Activated effector memory CD4-positive, alpha-beta T cell treated with Interleukin-2 at 50 U/mL for 16 hours (primary cell): Measurements from ENCODE around the gene EGFR.

Source experiments
- DNase-seq: peaks from one replicate; pipeline ENCODE4 v3.0.0-alpha.2; 2020

EGFR gene

DNA sequence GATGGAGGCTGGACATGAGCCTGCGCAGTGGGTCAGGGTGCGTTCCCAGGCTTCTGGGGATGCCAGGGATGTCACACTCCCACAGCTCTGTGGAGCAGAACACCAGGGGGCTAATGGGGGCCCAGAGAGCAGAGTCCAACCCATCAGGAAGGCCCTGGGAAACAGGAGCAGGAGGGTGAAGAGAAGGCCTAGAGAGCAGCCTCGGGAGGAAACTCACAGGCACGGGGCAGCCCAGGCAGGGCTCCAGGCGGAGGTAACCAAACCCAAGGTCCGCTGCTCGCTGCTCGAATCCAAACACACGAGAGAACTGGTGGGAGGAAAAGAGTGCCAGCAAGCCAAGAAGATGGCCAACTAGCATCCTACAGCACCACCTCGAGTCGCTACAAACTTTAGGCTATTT, 215.6 kb downstream of the EGFR start:
- DNase-seq = no peak

DNA sequence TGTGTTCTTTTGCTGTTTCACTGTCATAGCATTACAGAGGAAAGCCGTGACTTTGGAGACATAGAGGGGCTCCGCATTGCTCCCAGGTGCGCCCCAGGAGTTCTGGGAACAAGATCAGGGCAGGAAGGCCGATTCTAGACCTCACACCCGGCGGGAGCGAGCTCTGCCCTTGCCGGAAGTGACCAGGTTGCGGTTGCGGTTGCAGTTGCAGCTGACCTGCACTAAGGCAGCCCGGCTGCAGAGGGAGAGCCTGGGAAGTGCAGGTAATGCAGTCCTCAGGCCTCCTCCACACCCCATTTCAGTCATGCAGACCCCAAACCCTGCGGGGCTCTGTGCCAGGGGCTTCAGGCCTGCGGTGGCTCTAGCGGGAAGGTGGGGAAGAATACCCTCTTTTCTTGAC, 216.3 kb downstream of the EGFR start:
- DNase-seq = no peak

DNA sequence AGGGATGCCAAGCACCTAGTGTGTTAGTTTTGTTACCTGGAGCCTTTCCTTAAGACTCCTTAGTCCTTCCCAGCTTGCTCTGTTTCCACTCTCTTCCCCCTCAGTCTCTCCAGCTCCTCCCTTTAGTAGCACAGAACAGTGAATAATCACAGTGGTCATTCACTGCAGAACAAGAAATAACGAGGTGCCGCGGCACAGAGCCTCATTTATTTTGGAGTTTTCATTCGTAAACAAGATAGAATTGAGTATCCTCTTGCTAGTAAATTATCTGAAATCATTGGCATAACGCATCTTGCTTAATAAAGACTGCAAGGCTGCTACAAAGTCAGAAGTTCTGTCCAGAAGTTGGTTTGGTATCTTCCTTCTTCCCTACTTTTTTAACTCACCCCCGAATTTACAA, 217.0 kb downstream of the EGFR start:
- no peak for DNase-seq

DNA sequence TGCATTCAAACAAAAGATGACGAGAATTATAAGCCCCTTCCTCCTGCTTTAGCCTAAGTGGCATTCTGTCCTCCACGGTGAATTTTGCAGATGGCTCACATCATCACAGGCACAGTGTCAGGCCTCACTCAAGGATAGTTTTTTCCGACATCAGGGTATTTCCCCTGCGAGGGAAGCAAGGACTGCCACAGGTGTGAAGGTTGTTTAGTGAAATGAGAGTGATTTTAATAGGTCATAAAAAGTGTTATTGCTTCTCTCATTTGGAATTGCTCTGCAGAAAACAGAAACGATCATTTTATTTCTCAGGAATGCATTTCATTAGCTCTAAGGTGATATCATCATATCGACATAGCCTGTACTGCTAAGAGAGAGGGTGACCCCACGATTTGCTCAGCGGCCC, 217.7 kb downstream of the EGFR start:
- DNase-seq = no peak

DNA sequence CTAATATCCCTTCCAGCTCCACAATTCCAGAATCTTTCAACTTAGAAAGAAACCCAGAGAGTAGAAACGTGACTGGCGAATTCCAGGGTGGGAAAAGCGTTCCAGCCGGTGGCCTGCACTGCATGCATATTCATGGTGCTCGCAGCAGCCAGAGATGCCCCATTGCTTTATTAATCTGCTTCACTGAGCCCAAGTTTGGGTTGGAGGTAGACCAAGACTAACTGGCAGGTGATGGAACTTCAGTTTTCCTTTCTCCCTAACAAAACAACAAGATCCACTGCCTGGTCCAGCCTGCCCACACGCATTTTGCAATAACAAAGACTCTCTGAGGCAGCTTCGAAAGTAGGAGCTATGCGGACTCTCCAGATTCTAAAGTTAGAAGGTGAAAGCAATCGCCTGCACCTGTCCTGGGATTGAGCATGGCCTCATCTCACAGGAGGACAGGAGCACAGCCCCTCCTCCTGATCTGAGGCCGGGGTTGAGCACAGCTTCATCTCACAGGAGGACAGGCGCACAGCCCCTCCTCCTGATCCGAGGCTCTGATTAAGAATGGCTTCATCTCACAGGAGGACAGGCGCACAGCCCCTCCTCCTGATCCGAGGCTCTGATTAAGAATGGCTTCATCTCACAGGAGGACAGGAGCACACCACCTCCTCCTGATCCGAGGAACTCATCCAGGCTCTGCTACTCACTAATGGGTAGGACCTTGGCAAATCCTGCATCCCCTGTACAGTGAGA, 218.5 kb downstream of the EGFR start:
- no peak for DNase-seq

DNA sequence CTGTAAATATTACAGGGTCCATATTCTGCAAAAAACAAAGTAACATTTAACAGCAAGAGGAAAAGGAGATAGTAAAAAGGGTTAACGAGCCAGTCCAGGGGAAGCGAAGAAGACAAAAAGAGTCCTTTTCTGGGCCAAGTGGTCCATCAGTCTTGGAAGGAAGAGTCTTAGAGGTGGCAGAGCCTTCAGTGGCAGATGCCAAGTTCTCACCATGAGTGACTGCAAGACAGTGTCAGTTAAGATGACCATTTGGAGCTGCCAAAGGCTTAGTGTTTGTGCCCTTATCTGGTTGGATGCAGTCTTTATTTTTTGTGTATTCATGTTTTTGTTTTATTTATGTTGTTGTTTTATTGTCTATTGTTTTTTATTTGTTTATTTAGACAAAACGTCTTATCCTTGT, 220.6 kb downstream of the EGFR start:
- DNase-seq = no peak

DNA sequence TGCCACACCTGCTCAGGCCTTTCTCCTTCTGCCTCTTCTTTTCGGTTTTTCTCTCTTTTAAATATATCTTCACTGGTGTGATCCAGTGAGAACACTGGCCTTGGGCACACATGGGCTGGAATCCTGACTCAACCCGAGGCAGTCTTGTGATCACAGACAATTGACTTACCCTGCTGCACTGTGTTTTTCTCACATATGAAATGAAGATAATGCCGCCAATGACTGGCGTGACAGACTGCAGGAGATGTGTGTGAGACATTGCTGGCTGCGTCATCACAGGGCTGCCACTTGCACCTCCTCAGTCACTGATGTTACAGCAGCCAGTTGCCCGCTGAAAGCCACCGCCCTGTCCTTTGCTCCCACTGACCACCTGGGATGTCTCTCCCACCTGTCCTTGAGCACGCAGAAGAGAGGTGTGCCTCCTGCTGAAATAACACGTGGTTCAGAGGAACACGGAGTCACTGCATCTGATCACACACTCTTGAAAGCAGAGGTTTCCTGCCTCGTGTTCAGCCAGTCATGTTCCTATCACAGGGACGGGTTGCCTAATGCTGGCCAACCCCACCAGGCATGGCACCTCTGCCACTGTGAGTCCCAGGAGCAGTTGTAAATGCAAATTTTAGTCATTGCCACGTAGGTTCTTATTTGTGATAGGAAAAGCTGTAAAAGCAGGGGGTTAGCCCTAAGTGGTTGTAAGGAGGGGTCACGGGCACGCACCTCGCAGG, 221.8 kb downstream of the EGFR start:
- no peak for DNase-seq

DNA sequence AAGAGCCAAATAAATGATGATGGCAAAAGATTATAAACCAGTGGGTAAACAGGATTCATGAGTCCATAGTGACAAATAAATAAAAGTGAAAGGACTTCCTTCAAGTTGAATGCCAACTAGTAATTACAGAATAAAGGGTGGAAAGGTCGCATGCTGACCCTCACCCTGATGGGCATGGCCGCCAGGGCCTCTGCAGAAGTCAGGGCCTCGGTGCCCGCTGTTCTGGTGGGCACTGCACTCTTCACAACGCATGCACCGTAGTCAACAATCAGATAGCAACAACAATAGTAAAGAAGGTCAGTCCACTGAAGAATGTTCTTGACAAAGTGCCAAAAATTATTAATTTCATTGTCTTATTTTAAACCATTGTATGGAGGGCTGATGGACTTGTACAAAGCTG, 223.1 kb downstream of the EGFR start:
- DNase-seq = no peak

DNA sequence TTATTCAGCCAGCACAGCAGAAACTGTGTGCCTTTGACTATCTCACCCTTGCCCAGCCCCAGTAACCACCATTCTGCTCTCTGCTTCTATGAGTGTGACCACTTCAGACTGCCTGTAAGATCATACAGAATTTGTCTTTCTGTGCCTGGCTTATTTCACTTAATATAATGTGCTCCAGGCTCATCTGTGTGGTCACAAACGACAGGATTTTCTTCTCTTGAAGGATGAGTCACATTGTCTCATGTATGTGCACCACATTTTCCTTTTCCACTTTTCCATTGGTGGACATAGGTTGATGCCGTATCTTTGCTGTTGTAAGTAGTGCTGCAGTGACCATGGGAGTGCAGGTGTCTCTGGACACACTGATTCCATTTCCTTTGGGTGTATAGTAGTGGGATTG, 223.8 kb downstream of the EGFR start:
- DNase-seq = no peak

DNA sequence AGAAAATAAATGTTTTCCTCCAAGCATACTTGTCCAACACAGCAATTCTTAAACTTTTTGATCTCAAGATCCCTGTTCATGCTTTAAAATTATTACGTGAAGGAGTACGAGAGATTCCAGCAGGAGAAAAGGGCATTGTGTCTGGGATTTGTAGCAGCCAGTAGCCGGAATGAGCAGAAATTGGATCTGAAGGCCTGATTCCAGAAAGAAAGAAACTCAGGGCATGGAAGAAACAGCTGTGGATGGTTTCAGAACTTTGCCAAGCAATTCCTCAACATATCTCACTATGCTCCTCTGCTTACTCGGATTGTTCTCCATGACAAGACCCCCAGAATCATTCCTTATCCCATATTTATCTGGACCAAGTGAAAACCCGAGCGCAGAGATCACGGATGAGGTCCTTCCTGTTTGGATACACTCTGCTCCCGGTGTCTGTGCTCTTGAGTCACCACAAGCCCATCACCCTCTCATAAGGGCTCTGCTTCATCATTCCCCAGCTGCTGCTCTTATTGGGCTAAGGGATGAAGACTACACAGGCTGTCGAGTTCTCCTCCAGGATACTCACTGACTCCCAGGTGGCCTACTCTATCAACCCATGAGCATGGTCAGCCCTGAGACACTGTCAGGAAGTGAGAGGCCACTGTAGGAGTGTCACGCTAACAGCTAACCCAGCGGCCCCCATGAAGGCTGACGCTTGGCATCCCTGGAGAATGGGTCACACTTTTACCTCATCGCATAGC, 225.4 kb downstream of the EGFR start:
- no peak for DNase-seq

DNA sequence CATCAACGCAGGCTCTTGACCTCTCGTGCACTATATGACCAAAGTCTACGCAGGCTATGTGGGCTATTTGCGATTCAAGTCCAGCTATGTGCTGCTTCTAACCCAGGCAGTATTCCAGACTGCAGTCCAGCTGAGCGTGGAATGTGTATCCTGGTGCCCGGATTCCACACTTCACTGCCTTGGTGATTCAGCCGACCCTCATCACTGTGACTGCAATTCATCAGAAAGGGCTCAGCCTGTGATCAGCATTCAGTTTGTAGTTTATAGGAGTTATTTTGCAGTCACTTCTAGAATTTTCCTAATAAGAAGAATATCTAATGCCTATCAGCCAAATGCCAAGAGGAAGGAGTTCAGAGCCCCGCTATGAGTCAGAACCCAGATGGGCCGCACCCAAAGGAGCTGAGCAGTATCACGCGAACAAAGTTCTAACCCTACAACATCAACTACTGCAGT, 226.5 kb downstream of the EGFR start:
- no peak for DNase-seq

DNA sequence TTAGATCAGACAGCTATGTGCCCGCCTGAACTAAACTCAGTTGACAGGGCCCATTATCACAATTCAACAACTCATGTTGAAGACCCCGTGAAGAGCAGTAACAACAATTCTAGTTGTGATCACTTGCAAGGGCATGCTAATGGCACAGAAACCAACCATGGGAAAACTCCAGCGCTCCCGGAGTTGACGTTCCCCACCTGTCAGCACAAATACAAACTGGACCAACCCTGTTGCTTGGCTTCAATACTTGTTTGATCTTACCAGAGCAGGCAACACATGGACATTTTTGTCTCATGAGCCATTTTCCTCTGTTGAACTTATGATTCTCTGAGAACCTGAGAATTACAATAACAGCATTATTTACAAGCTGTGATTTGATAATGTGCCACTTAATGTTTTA, 227.4 kb downstream of the EGFR start:
- DNase-seq = no peak

DNA sequence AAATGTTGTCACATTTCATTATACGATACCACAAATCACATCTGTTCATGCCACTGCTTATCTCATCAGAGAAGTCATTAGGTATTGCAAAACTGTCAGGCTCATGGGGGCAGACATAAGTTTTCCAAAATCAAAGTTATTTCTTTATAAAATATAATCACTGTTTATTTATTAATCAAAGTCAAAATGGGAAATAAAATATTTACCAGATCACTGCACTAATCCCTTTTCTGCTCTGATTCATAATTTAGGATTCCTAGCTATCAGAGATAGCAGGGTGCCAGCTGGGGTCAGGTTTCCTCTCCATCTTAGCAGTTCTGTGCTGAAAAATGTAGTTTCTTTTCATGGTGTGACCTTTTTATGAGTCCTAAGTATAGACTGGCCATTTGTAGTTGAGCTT, 228.6 kb downstream of the EGFR start:
- no peak for DNase-seq

DNA sequence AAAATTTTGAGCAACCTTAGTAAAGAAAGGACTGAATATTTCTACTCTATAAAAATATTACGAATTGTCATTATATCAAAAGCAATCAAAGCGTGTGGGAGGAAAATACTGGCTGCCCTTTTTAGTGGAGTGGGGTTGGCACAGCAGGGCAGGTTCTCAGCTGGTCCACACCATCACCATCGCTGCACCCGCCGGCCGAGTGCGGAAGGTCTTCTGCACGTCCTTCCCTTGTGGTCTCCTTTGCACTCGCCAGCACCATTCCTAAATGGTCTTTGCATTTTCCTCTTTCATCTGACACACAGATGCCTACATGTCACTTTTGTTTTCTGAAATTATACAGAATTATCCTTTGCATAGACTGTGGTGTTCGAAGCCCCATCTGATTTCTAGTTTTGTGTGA, 229.7 kb downstream of the EGFR start:
- no peak for DNase-seq

DNA sequence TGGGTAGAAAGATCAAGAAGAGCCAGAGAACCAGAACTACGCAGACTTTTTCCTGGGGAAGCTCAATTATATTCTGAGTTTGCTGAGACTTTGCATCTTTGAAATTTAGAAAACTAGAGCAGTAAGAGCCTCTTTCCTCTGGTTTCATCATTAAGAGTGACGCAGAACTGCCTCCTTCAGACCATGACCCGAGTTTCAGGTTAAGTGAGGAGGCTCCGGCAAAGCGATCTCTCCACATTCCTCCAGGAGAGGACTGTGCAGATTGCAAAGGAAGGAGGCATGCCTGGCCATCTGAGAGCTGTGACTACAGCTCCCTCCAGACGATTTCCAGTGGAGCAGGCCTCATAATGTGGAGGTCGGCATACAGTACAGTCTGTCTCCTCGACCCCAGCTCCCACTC, 230.5 kb downstream of the EGFR start:
- no peak for DNase-seq

DNA sequence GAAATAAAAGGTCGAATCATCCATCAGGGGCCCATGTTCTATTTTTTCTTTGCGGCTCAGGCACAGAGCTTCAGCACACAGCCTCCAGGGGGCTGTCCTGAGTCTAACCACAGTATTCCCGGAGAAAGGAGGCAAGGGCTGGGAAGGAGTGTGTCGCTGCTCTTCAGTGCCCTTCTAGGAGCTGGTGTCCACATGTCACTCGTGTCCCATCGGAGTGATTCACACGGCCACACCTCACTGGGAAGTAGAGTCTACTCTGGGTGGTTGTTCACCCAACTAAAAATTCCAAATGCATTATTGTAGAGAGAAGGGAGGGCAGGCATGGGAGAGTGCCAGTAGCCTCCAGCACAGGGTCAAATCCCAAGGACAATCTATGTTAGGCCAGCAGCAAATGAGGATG, 231.5 kb downstream of the EGFR start:
- no peak for DNase-seq

DNA sequence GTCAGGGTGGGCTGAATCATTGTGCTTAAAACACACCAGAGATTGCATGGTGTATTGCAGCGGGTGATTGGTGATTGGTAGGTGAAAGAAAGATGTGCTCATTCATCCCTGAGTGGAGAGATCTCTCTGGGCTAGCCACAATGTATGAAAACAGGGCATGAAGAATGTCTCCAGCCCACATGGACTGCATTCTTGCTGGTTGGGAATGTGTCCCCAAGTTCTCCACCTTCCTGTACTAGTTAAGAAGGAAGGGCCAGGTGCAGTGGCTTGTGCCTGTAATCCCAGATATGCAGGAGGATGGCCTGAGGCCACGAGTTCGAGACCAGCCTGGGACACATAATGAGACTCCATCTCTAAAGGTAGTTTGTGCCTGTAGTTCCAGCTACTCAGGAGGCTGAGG, 232.5 kb downstream of the EGFR start:
- DNase-seq = no peak

DNA sequence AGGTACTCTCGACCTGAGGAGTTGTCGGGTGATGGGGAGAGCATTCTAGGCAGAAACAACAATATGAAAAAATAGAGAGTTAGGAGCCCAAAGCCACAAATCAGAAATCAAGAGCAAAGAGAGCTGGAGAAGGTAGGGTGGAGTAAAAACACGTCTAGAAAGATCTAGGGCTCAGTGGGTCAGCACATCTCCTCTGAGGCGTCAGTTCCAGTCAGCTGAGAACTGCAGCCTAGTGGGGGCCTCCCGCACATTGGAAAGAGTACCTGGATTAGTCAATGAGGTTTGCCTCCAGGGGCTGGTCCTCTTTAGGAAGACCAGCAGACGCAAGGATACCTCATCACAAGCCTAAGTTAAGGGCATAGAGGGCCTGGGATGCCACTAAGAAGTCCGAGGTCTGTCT, 233.1 kb downstream of the EGFR start:
- DNase-seq = no peak

DNA sequence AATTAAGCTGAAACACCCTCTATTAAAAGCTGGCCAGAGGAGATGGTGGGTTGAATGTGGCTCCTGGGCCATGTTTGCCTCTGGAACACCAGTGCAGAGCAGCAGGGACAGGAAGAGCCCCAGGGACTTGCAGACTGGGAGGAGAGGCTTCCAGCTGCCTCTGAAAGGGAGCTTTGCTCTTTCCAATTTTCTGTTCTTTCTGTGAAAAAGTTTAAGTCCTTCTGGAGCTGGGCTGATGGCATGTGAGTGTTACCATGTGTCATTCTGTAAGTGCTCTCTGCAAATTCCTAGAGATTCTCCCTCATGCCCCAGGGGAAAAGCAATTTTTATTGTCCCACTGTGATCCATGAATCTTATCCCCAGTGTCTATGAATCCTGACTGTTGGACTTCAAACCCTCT, 233.6 kb downstream of the EGFR start:
- no peak for DNase-seq

DNA sequence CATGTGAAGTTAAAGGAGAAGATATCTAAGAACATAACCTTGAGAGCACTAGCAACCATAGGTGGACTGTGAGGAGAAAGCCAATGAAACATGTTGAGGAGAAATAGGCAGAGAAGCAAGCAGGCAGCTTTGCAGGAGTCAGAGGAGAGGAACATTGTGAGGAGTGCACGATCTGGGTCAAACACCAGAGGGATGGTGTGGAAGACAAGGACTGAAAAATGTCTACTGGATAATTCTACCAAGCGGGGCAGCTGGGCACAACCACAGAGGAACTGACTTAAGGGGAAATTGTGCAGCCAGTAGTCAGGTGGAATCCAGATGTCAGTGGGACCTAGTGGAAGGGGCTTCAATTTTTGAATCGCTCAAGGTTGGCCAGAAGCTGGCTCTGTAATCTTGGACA, 234.4 kb downstream of the EGFR start:
- DNase-seq = no peak

DNA sequence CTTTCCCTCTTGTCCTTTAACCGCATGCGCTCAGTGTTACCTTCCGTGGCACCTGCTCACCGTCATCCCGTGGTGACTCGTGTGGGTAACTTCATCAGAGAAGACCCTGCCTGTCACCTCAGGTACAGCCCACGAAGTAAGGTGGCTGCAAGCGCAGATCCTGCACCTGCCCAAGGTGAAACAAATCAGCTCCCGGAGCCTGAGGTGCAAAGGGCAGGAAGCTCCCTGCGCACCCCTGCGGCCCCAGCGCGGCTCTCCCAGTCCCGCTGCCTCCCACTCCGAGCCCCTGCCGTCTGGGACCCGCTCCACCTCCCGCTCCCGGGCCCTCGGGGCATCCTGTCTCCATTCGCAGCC, 235.4 kb downstream of the EGFR start:
- no peak for DNase-seq

DNA sequence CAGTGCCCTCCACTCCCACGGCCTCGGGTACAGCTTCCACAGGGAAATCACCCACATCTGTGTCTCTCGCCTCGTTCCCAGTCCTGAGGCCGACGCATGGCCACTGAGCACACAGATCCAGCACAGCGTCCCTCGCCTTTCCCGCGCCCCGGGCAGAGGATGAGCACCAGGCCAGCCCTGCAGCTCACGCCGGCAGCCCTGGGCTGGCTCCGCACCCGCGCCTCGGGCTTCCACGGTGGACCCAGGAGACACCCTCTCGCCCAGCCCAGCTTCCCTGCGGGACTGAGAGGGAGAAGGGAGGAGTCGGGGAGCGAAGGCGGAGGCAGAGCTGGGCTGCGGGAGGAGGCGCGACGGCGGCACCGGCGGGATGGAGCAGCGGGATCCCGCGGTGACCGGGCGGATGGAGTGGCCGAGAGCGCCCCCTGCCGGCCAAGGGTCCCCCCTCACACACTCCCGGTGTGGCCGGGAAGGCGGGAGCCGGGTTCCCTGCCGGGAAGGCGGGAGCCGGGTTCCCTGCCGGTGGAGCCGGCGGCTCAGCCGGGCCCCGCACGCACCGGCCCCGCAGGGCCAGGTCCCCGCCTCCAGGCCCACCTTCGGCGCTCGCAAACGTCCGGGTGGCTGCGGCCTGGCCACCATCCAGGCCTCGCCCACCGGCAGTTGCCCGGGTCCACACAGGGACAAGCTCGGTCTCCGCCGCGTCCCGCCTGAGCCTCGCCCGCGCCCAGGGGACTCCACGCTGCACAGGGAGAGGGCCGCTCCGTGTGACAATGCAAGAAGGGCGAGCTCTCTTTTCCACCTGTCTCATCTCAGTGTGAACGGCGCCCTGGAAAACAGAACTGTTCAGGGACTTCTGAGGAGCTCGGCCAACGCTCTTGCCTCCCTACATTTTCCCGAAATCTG, 236.0 kb downstream of the EGFR start:
- peak; percentile 38 for DNase-seq
